Adrenal gland (tissue), 12 donors: ENCODE data around the gene SLC25A41. TPM values are rescaled to one million over a fixed set of nuclear protein-coding genes. Genes with fewer than 3 reads are reported as not detected.

Source experiments
- DNase-seq, 7 donors: peaks; one replicate each; pipeline ENCODE4 v3.0.0-alpha.2; 2019 to 2020
- H3K27ac ChIP-seq, 5 donors: fragments of 200-600 bp; sonication (generic) in 4 of 5; 1 replicate in 3 of 5; 2 replicates in 2 of 5; pipeline versions ENCODE4 v1.5.1 to v1.8.0; 2016 to 2020; ENCODE audit warnings: mild to moderate bottlenecking in 1 of 5
- H3K27me3 ChIP-seq: fragments of 200-600 bp; 2 replicates; pipeline ENCODE4 v1.8.0; 2021
- H3K36me3 ChIP-seq, 2 donors: fragments of 200-600 bp; replicated peaks in 1 of 2; 1 replicate in 1 of 2; 2 replicates in 1 of 2; pipeline versions ENCODE4 v1.5.1 to v1.8.0; 2018 to 2022
- H3K4me1 ChIP-seq, 2 donors: fragments of 200-600 bp; replicated peaks in 1 of 2; 1 replicate in 1 of 2; 2 replicates in 1 of 2; pipeline versions ENCODE4 v1.5.1 to v1.8.0; 2018 to 2021
- H3K4me3 ChIP-seq, 4 donors: fragments of 200-600 bp; sonication (generic) in 3 of 4; one replicate each; pipeline ENCODE4 v1.5.1; 2016 to 2018
- H3K9me3 ChIP-seq, 3 donors: fragments of 200-600 bp; sonication (generic) in 1 of 3; replicated peaks in 1 of 3; 1 replicate in 2 of 3; 2 replicates in 1 of 3; pipeline versions ENCODE4 v1.5.1 to v1.8.0; 2016 to 2021
- CTCF ChIP-seq, 6 experiments: fragments of 450-650 bp in 4 of 6; fragments of 200-600 bp in 2 of 6; sonication (generic) in 1 of 6; IDR thresholded peaks; 1 replicate in 5 of 6; 2 replicates in 1 of 6; pipeline versions ENCODE4 v1.5.1 to v1.8.0; 2016 to 2021; ENCODE audit warnings: antibody characterized with exemption in 6 of 6, mild to moderate bottlenecking in 2 of 6, moderate library complexity in 1 of 6
- POLR2A ChIP-seq, 2 donors: fragments of 450-650 bp; IDR thresholded peaks; one replicate each; pipeline ENCODE4 v1.6.1; 2017; ENCODE audit warnings: antibody characterized with exemption in 2 of 2, mild to moderate bottlenecking in 2 of 2, moderate library complexity in 1 of 2
- WGBS, 4 donors: extraction: QIAGEN DNeasy Blood & Tissue Kit in 2 of 4; methylation state at CpG; one replicate each; pipeline versions ENCODE4 v1.1.5 to v1.1.7; 2013 to 2017; 5-methylcytosine and 5-hydroxymethylcytosine counted together
- intact Hi-C, 2 donors: fragments of 100-400 bp; cut with DNase I; formaldehyde crosslinking; loops; one replicate each; pipeline versions ENCODE4 v1.14.1 to v1.15.0; 2022 to 2023
- polyA plus RNA-seq, 3 donors: library from polyadenylated mRNA; stranded (reverse); fragments of 200-250 nt in 2 of 3; fragments of 350-450 nt in 1 of 3; fragmentation: Illumina TruSeq in 1 of 3; extraction: RNeasy Lipid Tissue Mini Kit (QIAGEN cat#74804) in 1 of 3; gene quantifications; one replicate each; pipeline ENCODE4 v1.2.3, GENCODE V29; 2013 to 2014
- total RNA-seq, 9 donors: library from RNA; depleted of rRNA in 4 of 9; stranded (reverse); fragments of >200 nt in 4 of 9; fragments of 120-200 nt in 1 of 9; fragmentation: NEBNext Ultra II Directional in 1 of 9; extraction: Animal tissue kit (Norgen Biotek cat#: 25700) in 1 of 9; gene quantifications; one replicate each; pipeline versions ENCODE4 v1.1.0 to v1.2.4, GENCODE V29; 2013 to 2023
- donor health status: healthy with polysubstance abuse.
- donor health status: Bipolar disorder and iron deficiency.
- donor health status: DM: yes; HTN: yes; CAD: no.
- donor health status: DM: no; HTN: no; CAD: no.
- donor health status: DM: no; HTN: no; CAD: no.
- donor health status: DM: yes; HTN: yes; CAD: no.

The SLC25A41 gene
- total and polyA plus RNA-seq, 12 donors, result 0.18 to 1.4 (median 0.38) TPM; not detected in 6

- Histone ChIP-seq H3K4me1 (peaks cover 9 to 11% of the 10 kb centered on the region in 2 donors), H3K27ac (peak within 1 kb of the TSS in 4 of 5 donors; percentile 20 to 90 (median 72)), H3K27me3 (peaks cover 9% of the 10 kb centered on the region), H3K36me3 (peaks cover 0 to 5% of the 10 kb centered on the region in 2 donors), H3K4me3 (peak within 1 kb of the TSS; percentile 31 to 88 (median 43)), H3K9me3 (no peaks in the 10 kb centered on the region)
- peak; percentile 65 to 78 (median 73) for DNase-seq
- 0 to 1% (median 1%) methylated on average over 6 to 70 of the region's 70 CpGs for WGBS, 4 donors
- no peak for TF ChIP-seq CTCF (IDR thresholded peaks at IDR 0.05)
- peak; percentile 19 to 24 for TF ChIP-seq POLR2A (IDR thresholded peaks at IDR 0.05)
- intact Hi-C loops, result no loop called here
Measured at GRCh38 chr19:6459262-6460098, 25.9 kb upstream of the SLC25A41 start, which contains the start of gene SLC25A23. TSS of gene SLC25A23 (minus strand) at chr19:6459792. CDS start at chr19:6459628, 164 bp downstream.

- peaks cover 3% of the 10 kb centered on the region for H3K27me3 ChIP-seq
- peaks cover 0 to 12% of the 10 kb centered on the region in 2 donors for H3K36me3 ChIP-seq
- intact Hi-C loops, result no loop called here
- H3K4me3 ChIP-seq, result peak overlapping the region in 3 of 4 donors; percentile 25 to 88 (median 44)
- no peak for TF ChIP-seq POLR2A (IDR thresholded peaks at IDR 0.05)
- peak in 1 of 6 experiments; percentile 10 for TF ChIP-seq CTCF (IDR thresholded peaks at IDR 0.05)
- peak in 2 of 7 donors; percentile 16 to 25 for DNase-seq
- 31 to 50% (median 44%) methylated on average over 6 to 16 of the region's 16 CpGs for WGBS, 4 donors
- H3K27ac ChIP-seq, result peak overlapping the region in 3 of 5 donors; percentile 58 to 90 (median 72)
- H3K4me1 ChIP-seq, result peaks cover 9 to 11% of the 10 kb centered on the region in 2 donors
- no peaks in the 10 kb centered on the region for H3K9me3 ChIP-seq
Measured at GRCh38 chr19:6458695-6459261, 25.2 kb upstream of the SLC25A41 start.

- Histone ChIP-seq H3K9me3 (no peaks in the 10 kb centered on the region), H3K36me3 (peaks cover 0 to 15% of the 10 kb centered on the region in 2 donors), H3K4me1 (peaks cover 9 to 11% of the 10 kb centered on the region in 2 donors), H3K27ac (no peak overlapping the region), H3K27me3 (no peaks in the 10 kb centered on the region), H3K4me3 (peak overlapping the region in 1 of 4 donors; percentile 88)
- peak in 2 of 7 donors; percentile 13 to 53 for DNase-seq
- WGBS, 4 donors, result 82 to 94% (median 86%) methylated on average over 3 to 17 of the region's 17 CpGs
- intact Hi-C loops, result no loop called here
- TF ChIP-seq CTCF (IDR thresholded peaks at IDR 0.05) (no peak), POLR2A (IDR thresholded peaks at IDR 0.05) (no peak)
Measured at GRCh38 chr19:6457958-6458694, 24.6 kb upstream of the SLC25A41 start.

GRCh38 chr19:6455924-6456323 lies 22.4 kb upstream of the SLC25A41 start:
- H3K27me3 ChIP-seq, result no peaks in the 10 kb centered on the region
- no peaks in the 10 kb centered on the region for H3K9me3 ChIP-seq
- H3K36me3 ChIP-seq, result peaks cover 0 to 18% of the 10 kb centered on the region in 2 donors
- H3K4me3 ChIP-seq, result no peak overlapping the region
- no peak for DNase-seq
- WGBS, 4 donors, result 95 to 99% (median 97%) methylated on average over 11 to 15 of the region's 15 CpGs
- intact Hi-C loops, result no loop called here
- no peak overlapping the region for H3K27ac ChIP-seq
- H3K4me1 ChIP-seq, result peaks cover 9 to 11% of the 10 kb centered on the region in 2 donors
- no peak for TF ChIP-seq CTCF (IDR thresholded peaks at IDR 0.05)
- no peak for TF ChIP-seq POLR2A (IDR thresholded peaks at IDR 0.05)
